HG03097 (cell line): ENCODE results near the gene PRAMEF13.
"Not testable (repeated sequence)": the region's sequence is repeated elsewhere in the genome, so short reads cannot be mapped to it uniquely, and the experiment has no call there.

ENCODE experiments used
- ATAC-seq: cut with Tn5 transposase; IDR thresholded peaks from one replicate; pipeline ENCODE4 v1.9.1; 2021; ENCODE audit not compliant: unreplicated experiment, low FRiP score

The PRAMEF13 gene

GRCh38 chr1:13201309-13201708 is at the start of gene PRAMEF13:
TSS of gene PRAMEF13 (minus strand) at chr1:13201409. CDS start at chr1:13199589, 1,820 bp downstream.
- not testable (repeated sequence) for ATAC-seq

GRCh38 chr1:13247122-13247521 is 45.9 kb upstream of the PRAMEF13 start:
- ATAC-seq = not testable (repeated sequence)

GRCh38 chr1:13246554-13246871 is 45.3 kb upstream of the PRAMEF13 start:
- ATAC-seq = not testable (repeated sequence)

- ATAC-seq = not testable (repeated sequence)
These were observed 44.8 kb upstream of the PRAMEF13 start for GRCh38 chr1:13245841-13246553.

GRCh38 chr1:13243536-13244263 is 42.5 kb upstream of the PRAMEF13 start:
- ATAC-seq = not testable (repeated sequence)

- ATAC-seq = not testable (repeated sequence)
These were observed 38.4 kb upstream of the PRAMEF13 start for GRCh38 chr1:13239633-13240032.

GRCh38 chr1:13237572-13237971 is 36.4 kb upstream of the PRAMEF13 start:
- not testable (repeated sequence) for ATAC-seq

- ATAC-seq = not testable (repeated sequence)
These were observed 32.8 kb upstream of the PRAMEF13 start for GRCh38 chr1:13234057-13234456.

GRCh38 chr1:13232056-13232455 is 30.8 kb upstream of the PRAMEF13 start:
- not testable (repeated sequence) for ATAC-seq

- not testable (repeated sequence) for ATAC-seq
These were observed 30.0 kb upstream of the PRAMEF13 start for GRCh38 chr1:13231061-13231750.

GRCh38 chr1:13230601-13231000 is 29.4 kb upstream of the PRAMEF13 start:
- ATAC-seq = not testable (repeated sequence)

- not testable (repeated sequence) for ATAC-seq
These were observed 28.9 kb upstream of the PRAMEF13 start for GRCh38 chr1:13230096-13230495.

- no peak for ATAC-seq
These were observed 27.2 kb upstream of the PRAMEF13 start for GRCh38 chr1:13228343-13228781.

GRCh38 chr1:13227271-13228055 is 26.3 kb upstream of the PRAMEF13 start:
- ATAC-seq = not testable (repeated sequence)

- ATAC-seq = not testable (repeated sequence)
These were observed 24.5 kb upstream of the PRAMEF13 start, which contains the start of gene PRAMEF18 for GRCh38 chr1:13225675-13226204. TSS of gene PRAMEF18 (minus strand) at chr1:13226154. CDS start at chr1:13226106, 48 bp downstream.

- no peak for ATAC-seq
These were observed 23.4 kb upstream of the PRAMEF13 start for GRCh38 chr1:13224480-13225060.

GRCh38 chr1:13222788-13223187 is 21.6 kb upstream of the PRAMEF13 start:
- not testable (repeated sequence) for ATAC-seq

GRCh38 chr1:13219203-13219602 is 18.0 kb upstream of the PRAMEF13 start:
- ATAC-seq = not testable (repeated sequence)

- ATAC-seq = not testable (repeated sequence)
These were observed 15.4 kb upstream of the PRAMEF13 start for GRCh38 chr1:13216619-13217018.

- not testable (repeated sequence) for ATAC-seq
These were observed 7.5 kb upstream of the PRAMEF13 start for GRCh38 chr1:13208712-13209111.
